Measurements from ENCODE around the gene SORCS2.

The SORCS2 gene

DNA sequence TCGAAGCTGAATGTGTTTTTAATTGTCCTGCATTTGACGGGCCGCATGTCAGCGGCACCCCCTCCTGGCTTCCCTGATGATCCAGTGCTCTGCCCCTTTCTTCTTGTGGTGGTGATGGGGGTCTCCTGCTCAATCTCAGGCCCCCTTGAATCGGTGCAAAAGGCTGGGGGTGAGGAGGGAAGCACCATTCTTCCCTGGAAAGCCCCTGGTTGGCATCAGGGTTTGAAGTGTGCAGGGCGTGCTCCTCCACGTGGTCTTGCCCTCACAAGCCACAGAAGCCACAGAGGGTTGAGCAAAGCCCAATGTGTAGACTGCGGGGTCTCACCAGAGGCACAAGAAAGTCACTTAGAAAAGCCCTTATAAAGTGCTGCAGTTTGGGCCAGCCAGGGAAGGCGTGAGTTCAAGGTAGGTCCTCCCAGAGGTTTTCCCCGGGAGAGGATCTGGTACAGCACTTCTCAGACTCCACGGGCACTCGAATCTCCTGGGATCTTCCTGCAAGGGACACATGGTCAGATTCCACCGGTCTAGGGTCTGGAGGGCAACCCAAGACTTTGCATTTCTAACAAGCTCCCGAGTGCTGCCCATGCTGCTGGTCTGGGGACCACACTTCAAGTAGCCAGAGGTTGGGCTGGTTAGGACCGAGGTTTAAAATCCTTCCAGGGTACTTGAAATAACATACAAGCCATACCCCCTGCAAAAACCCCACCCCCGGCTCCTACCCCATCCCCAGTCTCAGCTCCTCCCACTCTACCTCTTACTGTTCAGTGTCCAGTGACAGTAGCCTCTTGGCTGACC is 207.3 kb downstream of the SORCS2 start:
- DNase-seq (ENCODE audit: low read depth, low spot score): no peak

DNA sequence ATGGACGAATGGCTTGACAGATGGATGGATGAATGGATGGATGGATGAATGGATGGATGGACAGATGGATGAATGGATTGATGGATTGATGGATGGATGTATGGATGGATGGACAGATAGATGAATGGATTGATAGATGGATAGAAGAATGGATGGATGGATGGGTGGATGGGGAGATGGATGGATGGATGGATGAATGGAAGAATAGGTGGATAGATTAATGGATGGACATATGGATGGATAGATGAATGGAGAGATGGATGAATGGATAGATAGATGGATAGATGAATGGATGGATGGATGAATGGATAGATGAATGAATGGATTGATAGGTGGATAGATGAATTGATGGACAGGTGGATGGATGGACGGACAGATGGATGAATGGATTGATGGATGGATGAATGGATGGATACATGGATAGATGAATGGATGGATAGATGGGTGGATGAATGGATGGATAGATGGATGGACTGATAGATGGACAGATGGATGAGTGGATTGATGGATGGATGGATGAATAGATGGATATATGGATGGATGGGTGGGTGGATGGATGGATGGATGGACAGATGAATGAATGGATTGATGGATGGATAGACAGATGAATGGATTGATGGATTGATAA is 208.4 kb downstream of the SORCS2 start:
- no peak overlapping the region for H3K4me3 ChIP-seq (ENCODE audit: low read length)
- no peak for DNase-seq (ENCODE audit: low read depth, low spot score)

More for the DNA sequence above, 207.3 kb downstream of the SORCS2 start:
- no peak overlapping the region for H3K4me3 ChIP-seq (ENCODE audit: low read length)

DNA sequence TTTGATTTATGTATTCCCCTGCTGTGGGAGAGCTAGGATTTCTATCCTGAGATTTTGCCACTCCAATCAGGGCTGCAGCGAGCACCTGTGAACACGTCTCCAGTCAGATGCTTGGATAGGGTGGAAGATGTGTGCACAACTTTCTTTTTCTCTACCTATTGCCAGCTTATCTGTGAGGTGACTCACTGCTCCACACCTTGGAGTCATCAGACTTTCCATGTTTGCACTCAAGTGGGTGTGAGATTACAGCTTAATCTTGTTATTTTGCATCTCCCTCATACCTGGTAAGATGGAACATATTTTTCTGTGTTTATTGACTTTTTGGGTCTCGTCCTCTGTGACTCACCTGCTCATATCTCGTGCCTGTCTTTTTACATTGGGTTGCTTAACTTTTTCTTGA is 210.2 kb downstream of the SORCS2 start:
- no peak overlapping the region for H3K4me3 ChIP-seq (ENCODE audit: low read length)
- DNase-seq (ENCODE audit: low read depth, low spot score): no peak

DNA sequence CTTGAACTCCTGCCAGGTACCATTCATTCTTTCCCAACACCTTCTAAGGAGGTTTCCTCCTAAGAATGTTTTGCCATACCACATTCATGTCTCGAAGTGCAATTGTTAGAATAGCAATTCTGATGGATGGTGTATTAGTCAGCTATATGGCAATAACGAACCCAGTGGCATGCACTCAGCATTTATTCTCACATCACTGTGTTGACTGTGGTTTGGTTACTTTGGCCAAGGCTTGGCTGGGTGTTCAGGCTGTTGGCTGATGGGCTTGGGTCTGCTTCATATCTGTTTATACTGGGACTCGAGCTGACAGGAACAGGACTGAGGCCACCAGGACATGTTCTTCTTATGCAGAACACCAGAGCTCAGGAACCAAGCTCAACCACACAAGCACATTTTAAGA is 210.7 kb downstream of the SORCS2 start:
- H3K4me3 ChIP-seq (ENCODE audit: low read length): no peak overlapping the region
- no peak for DNase-seq (ENCODE audit: low read depth, low spot score)

DNA sequence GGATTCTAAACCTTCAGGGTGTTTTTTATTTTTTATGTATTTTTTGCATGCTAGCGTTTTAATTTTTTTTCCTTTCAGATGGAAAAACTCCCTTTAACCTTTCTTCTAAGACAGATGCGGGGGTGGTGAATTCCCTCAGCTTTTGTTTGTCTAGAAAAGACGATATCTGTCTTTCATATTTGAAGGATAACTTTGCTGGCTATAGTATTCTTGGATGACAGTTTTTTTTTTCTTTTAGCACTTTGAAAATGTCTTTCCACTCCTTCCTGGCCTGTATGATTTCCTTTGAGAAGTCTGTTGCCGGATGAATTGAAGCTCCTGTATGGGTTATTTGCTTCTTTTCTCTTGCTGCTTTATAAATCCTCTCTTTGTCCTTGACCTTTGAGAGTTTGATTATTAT is 215.8 kb downstream of the SORCS2 start:
- no peak overlapping the region for H3K4me3 ChIP-seq (ENCODE audit: low read length)
- no peak for DNase-seq (ENCODE audit: low read depth, low spot score)

DNA sequence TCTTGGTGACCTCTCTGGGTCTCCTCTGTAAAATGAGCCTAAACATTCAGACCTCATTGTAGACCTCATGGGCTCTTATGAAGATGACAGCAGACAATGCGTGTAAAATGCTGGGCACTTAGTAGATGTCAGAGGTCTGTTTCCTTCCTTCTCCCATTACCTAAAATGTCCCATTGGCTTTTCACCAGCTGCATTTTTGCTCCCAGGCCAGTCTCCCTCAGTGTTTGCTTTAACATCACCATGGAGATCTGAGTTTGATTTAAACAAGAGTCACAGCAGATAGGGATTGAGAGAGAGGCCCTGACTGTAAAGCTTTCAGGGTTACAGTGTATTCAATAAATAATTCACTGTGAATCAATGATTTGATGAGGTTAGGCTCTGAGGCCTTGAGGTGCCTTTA is 218.1 kb downstream of the SORCS2 start:
- no peak overlapping the region for H3K4me3 ChIP-seq (ENCODE audit: low read length)
- DNase-seq (ENCODE audit: low read depth, low spot score): no peak

DNA sequence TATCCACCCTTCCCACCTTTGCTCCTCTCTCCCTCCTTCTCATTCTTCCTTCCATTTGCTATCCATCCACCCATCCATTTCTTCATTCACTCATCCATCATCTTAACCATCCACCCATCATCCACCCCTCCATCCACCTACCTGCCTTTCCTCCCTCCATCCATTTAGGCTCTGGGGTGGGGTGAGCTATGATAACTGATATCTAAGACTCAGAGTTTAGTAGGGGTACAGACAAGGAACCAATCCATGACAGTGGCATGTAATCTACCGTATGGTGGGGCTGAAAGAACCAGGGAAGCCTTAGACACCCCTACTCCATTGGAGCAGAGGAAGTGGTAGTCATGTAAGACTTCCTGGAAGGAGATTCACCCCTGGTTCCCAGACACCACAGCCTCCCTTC is 219.2 kb downstream of the SORCS2 start:
- no peak overlapping the region for H3K4me3 ChIP-seq (ENCODE audit: low read length)
- DNase-seq (ENCODE audit: low read depth, low spot score): no peak

DNA sequence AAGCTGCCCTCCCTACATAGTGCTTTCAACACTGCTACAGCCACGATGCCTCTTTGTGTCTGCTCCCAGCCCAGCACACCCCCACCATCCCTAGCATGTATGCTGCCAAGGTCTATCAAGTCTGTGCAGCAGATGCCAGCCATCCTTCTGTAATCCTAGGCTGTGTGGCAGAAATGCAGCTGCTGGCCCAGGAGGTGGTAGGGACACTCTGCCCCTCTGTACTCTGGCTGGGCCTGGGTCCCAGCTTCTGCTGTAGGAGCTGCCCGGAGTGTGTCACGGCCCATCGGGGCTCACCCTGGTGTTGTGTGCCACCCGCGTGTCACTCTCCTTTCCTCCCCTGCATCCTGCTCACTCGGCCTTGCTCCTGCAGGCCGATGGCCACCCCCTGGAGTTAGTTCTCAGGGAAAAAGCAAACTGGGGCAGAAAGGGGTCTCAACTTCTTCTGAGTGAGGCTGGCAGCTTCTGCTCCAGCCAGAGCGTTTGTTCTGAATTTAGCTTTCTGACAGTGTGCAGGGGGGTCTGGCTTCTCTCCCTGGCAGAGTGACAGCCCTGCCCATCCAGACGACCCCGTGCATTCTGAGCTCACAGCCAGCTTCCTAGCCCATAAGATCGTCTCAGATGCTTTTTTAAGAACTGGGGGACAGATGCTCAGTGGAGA is 219.7 kb downstream of the SORCS2 start:
- H3K4me3 ChIP-seq (ENCODE audit: low read length): no peak overlapping the region
- no peak for DNase-seq (ENCODE audit: low read depth, low spot score)

DNA sequence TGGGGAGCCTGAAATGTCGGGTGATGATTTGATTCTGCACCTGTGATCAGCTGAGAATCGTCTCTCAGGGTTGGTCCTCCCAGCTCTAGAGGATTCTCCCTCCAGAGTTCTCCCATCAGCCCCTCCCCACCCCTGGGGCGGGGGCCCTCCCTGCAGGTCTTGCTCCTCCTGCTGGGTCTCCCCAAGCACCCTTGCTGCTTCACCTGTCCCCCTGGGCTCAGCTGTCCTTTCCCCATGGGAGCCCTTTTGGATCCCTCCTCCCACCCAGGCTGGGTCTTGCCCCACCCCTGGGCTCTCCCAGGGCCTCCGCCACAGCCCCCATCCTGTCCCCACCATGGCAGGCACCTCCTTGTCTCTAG is 220.2 kb downstream of the SORCS2 start:
- no peak for DNase-seq (ENCODE audit: low read depth, low spot score)
- H3K4me3 ChIP-seq (ENCODE audit: low read length): no peak overlapping the region

DNA sequence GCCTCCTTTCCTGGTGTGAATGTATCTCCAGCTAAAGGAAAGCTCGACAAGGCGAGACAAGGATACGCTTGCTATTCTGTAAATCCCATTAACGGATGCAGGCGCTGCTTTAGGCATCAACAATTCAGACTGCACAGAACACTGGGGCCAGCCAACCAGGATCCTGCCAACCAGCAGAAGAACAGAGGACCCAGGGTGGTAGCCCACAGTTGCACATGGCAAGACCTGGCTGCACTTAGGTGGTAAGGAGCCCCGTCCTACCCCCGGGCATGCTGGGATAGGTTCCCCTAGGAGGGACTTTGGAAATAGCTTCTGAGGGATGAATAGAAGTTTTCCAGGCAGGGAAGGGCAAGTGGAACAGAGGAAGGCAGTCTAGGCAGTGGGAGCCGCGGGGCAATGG is 221.7 kb downstream of the SORCS2 start:
- H3K4me3 ChIP-seq (ENCODE audit: low read length): no peak overlapping the region
- DNase-seq (ENCODE audit: low read depth, low spot score): no peak

DNA sequence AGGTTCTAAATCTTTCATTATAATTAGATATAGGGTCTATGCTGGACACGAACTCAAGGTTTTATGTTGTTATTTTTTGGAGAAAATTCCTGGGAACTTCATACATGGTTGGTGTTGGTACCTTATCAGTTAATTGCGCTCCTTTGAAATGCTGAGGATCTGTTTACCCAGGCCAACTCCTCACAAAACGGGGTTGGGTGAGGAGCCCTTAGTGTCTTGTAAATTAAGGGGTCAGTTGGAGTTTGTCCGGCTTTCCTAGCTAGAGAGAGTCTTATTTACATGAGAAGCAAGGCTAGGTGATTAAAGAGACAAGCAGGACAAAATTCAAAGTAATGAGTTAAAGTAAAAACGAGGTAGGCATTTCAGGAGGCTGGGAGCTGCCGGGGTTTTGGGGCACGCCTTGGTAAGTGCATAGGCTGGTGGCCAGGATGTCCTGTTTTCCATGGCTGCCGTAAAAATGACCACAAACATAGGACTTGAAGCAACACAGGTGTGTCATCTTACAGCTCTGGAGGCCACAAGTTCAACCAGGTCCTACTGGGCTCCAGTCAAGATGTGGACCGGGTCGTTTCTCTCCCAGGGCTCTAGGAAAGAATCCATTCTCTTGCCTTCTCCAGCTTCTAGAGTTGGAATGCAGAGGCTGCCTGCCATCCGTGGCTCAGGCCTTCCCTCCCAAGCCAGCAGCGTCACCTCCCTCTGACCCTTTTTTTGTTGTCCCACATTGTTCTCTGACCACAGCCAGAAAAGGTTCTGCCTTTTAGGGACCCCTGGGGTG is 222.6 kb downstream of the SORCS2 start:
- no peak overlapping the region for H3K4me3 ChIP-seq (ENCODE audit: low read length)
- no peak for DNase-seq (ENCODE audit: low read depth, low spot score)

DNA sequence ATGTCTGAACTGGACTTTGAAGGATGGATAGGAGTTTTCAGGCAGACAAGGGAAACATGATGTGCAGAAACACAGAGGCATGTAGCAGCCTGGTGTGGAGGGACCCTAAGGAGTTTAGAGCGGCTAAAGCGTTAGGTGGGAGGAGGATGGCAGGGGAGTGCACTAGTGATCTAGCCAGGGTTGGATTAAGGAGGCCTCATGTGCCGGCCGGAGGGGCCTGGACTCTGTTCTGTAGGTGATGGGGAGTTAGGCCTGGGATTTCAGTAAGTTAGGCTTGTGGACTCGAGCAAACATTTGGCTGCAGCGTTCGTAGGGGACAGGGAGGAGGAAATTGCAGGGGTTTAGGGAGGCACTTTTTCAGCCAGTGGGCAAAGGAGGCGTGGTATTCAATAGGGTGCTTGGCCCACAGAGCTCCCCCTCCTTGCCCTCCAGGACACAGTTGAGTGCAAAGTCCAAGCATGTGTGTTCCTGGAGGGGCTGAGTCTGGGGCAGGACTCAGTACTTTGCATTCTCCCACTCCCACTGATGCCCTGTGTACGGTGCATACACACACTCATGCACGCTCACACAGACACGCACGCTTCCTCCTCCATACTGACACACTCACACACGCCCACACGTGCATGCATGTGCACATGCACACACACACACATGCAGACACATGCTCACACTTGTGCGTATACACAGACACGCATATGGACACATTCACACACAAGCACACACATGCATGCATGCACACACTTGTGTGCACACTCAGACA is 223.8 kb downstream of the SORCS2 start:
- no peak overlapping the region for H3K4me3 ChIP-seq (ENCODE audit: low read length)

DNA sequence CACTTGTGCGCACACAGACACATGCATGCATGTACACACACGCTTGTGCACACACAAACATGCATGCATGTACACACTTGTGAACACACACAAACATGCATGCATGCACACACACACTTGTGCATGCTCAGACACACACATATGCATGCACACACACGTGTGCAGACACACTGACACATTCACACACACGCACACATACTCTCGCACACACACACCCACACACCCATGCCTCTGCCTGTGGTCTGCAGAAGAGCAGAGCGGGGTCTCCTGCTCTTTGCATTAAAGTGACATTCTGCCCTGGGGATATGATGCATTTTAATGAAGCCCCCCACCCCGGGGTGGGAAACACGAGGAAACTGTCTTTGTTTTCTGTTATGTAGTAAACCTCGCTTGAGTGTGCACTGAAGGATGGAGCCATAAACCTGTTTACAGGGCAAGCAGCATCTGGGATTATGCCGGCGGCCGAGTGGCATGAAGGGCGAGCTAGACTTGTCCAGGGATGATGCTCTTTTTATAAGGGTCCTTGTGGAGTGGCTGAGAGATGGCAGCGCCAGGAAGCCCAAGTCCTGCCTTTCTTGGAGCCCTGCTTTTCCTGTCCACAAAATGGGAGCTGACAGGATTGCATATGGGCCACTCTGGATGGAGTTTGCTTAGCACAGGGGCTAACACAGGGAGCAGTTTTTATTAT is 224.6 kb downstream of the SORCS2 start:
- H3K4me3 ChIP-seq (ENCODE audit: low read length): no peak overlapping the region
- no peak for DNase-seq (ENCODE audit: low read depth, low spot score)

More for the DNA sequence above, 223.8 kb downstream of the SORCS2 start:
- no peak for DNase-seq (ENCODE audit: low read depth, low spot score)

DNA sequence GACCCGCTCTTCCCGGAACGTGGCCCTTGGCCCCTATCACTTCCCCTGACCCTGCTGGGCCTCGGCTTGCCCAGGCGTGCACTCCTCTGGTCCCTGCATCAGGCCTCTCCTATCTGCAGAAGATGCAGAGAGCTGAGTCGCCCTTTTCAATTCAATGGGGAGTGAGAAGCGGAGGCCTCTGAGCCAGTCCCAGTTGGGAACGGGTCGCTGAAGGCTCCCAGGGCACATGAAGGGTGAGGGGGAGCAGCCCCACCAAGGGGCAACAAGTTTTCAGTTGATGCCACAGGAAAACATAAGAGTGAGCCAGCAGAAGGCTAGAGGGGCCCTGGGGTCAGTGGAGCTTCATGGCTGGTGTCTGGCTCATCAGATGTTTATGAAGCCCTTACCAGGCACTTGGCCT is 225.3 kb downstream of the SORCS2 start:
- DNase-seq (ENCODE audit: low read depth, low spot score): no peak
- H3K4me3 ChIP-seq (ENCODE audit: low read length): no peak overlapping the region

DNA sequence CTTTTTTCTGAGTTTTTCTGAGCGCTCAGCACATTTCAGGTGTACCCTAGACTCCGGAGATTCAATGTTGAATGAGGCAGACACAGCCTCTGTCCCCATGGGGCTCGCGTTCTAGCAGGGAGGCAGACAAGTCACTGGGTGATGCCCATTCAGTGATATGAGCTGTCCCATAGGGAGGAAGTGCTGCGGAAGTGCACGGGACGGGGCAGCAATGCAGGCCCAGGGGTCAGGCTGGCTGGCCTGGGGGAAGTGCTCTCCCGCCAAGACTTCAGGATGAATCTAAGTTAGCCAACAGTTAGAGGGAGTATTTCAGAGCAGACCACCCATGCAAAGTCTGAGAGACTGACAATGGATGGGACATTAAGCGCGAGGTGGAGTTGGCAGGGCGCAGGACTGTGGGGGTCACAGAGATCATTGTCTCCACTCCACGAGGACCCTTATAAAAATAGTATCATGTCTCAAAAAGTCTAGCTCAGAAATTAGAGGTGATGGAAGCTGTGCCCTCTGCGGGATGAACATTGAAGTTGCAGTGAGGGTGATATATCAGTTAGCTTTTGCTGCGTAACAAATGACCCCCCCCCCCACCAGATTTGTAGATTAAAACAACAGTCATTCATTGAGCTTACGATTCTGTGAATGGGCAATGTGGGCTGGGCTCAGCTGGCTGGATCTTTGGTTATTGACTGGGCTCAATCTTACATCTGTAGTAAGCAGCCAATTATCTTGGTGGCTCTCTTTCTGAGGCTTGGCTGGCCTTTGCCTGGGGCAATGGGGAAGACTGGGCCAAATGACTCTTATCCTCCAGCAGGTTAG is 226.0 kb downstream of the SORCS2 start:
- DNase-seq (ENCODE audit: low read depth, low spot score): no peak
- no peak overlapping the region for H3K4me3 ChIP-seq (ENCODE audit: low read length)

DNA sequence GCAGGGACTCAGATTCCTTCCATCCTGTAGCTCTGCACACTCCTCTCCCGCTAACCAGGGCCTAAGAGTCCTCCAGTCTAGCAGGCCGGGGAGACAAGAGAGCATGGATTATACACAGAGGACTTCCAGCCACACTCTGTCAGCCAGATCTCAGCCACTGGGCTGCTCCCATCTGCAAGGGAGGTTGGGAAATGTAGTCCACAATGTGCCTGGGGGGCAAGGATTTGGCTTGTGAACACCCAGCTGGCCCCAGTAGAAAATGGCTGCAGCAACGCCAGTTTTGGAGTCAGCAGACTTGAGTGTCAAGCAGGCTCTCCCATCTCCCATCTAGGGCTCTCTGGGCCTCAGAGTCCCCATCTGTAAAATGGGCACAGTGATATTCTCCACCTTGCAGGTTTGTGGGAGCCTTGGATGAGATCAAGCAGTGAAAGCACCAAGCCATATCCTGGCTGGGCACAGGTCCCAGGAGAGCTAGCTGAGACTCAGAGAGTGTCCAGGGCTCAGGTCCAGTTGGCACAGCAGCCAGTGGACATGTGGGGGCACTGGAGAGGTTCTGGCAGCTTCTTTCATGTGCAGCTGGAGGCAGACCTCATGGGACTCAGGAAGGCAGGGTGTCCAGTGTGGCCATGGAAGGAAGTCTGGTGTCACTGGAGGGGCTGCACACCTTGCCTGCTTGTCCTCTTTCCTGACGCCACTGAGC is 227.8 kb downstream of the SORCS2 start:
- no peak for DNase-seq (ENCODE audit: low read depth, low spot score)

DNA sequence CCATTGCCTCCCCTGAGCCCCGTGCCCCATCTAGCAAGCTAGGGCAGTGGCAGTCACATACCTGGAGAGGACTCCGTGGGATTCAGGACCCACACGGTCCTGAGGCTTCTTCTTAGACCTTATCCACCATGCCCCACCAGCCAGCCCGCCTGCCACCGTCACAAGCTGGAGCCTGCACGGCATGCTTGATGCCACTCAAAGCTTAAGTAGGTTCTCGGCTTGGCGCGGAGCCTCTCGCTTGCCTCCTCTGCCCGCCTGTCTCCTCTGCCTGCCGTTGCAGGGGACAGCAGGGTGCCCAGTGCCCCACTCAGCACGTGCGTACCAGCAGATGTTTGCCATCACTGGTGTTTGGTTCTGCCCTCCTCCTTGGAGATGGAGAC is 228.3 kb downstream of the SORCS2 start:
- H3K4me3 ChIP-seq (ENCODE audit: low read length): no peak overlapping the region
- DNase-seq (ENCODE audit: low read depth, low spot score): no peak

More for the DNA sequence above, 227.8 kb downstream of the SORCS2 start:
- no peak overlapping the region for H3K4me3 ChIP-seq (ENCODE audit: low read length)

Measured in Jurkat, Clone E6-1 (cell line).